Progenitor cell of endocrine pancreas (in vitro differentiated cells): Measurements from ENCODE around the gene LCN10. TPM values are rescaled to one million over a fixed set of nuclear protein-coding genes. Genes with fewer than 3 reads are reported as not detected.
A peak's percentile ranks its signal among the peaks of the same experiment; 100 is the strongest.
"Not testable (repeated sequence)": the region's sequence is repeated elsewhere in the genome, so short reads cannot be mapped to it uniquely, and the experiment has no call there.

Source experiments
- DNase-seq: peaks from one replicate; pipeline ENCODE4 v3.0.0; 2021; ENCODE audit warnings: low spot score; ENCODE audit not compliant: unreplicated experiment
- H3K27ac Mint-ChIP-seq: 2 replicates; pipeline ENCODE4 v1.8.0; 2021; ENCODE audit warnings: mild to moderate bottlenecking, moderate library complexity, mixed read lengths
- H3K27me3 Mint-ChIP-seq: 2 replicates; pipeline ENCODE4 v1.8.0; 2021; ENCODE audit warnings: mixed read lengths
- H3K36me3 Mint-ChIP-seq: 2 replicates; pipeline ENCODE4 v1.8.0; 2022; ENCODE audit warnings: mixed read lengths; ENCODE audit not compliant: insufficient read depth
- H3K4me1 Mint-ChIP-seq: 2 replicates; pipeline ENCODE4 v1.8.0; 2021; ENCODE audit warnings: low read depth, mixed read lengths
- H3K4me3 Mint-ChIP-seq: 2 replicates; pipeline ENCODE4 v1.8.0; 2021; ENCODE audit warnings: low read depth, mild to moderate bottlenecking, moderate library complexity, mixed read lengths
- H3K9me3 Mint-ChIP-seq: 2 replicates; pipeline ENCODE4 v1.8.0; 2021; ENCODE audit warnings: low read depth, mixed read lengths
- CTCF ChIP-seq: fragments of 200-600 bp; sonication (generic); IDR thresholded peaks from one replicate; pipeline ENCODE4 v1.5.0; 2021; ENCODE audit warnings: antibody characterized with exemption, mild to moderate bottlenecking; ENCODE audit not compliant: unreplicated experiment
- long read RNA-seq: library from polyadenylated mRNA; unstranded; transcript quantifications from one replicate; pipeline ENCODE4 v2.0.0, GENCODE V29; 2020
- total RNA-seq: library from RNA; stranded (reverse); gene quantifications from 2 replicates; pipeline ENCODE4 v1.2.1, GENCODE V29; 2021

The LCN10 gene
- total RNA-seq, result 0.42 TPM in 1 of 2 replicates, not detected in the other
- long read RNA-seq, partial matches to known transcripts, result 0 of 1 reads
- long read RNA-seq, other reads (novel, unspliced or antisense), result 0 of 1 reads

- H3K27ac Mint-ChIP-seq, result no peak within 1 kb of the TSS
- H3K4me3 Mint-ChIP-seq, result no peak within 1 kb of the TSS
- no peaks in the 10 kb centered on the region for H3K4me1 Mint-ChIP-seq
- H3K9me3 Mint-ChIP-seq, result no peaks in the 10 kb centered on the region
- peak; percentile 75 for DNase-seq
- H3K36me3 Mint-ChIP-seq, result no peaks in the 10 kb centered on the region
- peak; percentile 85 for TF ChIP-seq CTCF
- peaks cover 18% of the 10 kb centered on the region for H3K27me3 Mint-ChIP-seq
These were observed at the start of gene LCN10 for GRCh38 chr9:136742591-136743391. Gene LCN10 (minus strand): TSS chr9:136742940. CDS start chr9:136742903, 37 bp downstream.

GRCh38 chr9:136791516-136792276, 49.0 kb upstream of the LCN10 start:
- Mint-ChIP-seq H3K4me3 (peak overlapping the region; percentile 81), H3K9me3 (no peaks in the 10 kb centered on the region), H3K4me1 (peaks cover 47% of the 10 kb centered on the region), H3K36me3 (peaks cover 4% of the 10 kb centered on the region), H3K27ac (peak overlapping the region; percentile 97), H3K27me3 (no peaks in the 10 kb centered on the region)
- DNase-seq, result peak; percentile 78
- TF ChIP-seq CTCF, result peak; percentile 98

- Mint-ChIP-seq H3K27me3 (no peaks in the 10 kb centered on the region), H3K4me1 (peaks cover 39% of the 10 kb centered on the region), H3K36me3 (peaks cover 4% of the 10 kb centered on the region)
These were observed 48.1 kb upstream of the LCN10 start, which contains the start of gene TMEM141 for GRCh38 chr9:136790640-136791515. Gene TMEM141 (plus strand): TSS chr9:136791344. CDS start chr9:136791371, 27 bp downstream.

GRCh38 chr9:136789523-136789937, 46.8 kb upstream of the LCN10 start:
- TF ChIP-seq CTCF, result no peak
- H3K9me3 Mint-ChIP-seq, result no peaks in the 10 kb centered on the region
- H3K36me3 Mint-ChIP-seq, result peaks cover 4% of the 10 kb centered on the region
- H3K4me3 Mint-ChIP-seq, result peak overlapping the region; percentile 46
- no peaks in the 10 kb centered on the region for H3K27me3 Mint-ChIP-seq
- no peak for DNase-seq
- H3K27ac Mint-ChIP-seq, result peak overlapping the region; percentile 92
- peaks cover 42% of the 10 kb centered on the region for H3K4me1 Mint-ChIP-seq

More at GRCh38 chr9:136790640-136791515, 48.1 kb upstream of the LCN10 start, which contains the start of gene TMEM141:
- TF ChIP-seq CTCF, result no peak
- Mint-ChIP-seq H3K27ac (peak within 1 kb of the TSS; percentile 97), H3K4me3 (peak within 1 kb of the TSS; percentile 81), H3K9me3 (no peaks in the 10 kb centered on the region)
- DNase-seq, result peak; percentile 99

GRCh38 chr9:136788644-136789522, 46.1 kb upstream of the LCN10 start:
- H3K36me3 Mint-ChIP-seq, H3K27me3 Mint-ChIP-seq, H3K9me3 Mint-ChIP-seq, DNase-seq: not testable (repeated sequence)
- peak overlapping the region; percentile 92 for H3K27ac Mint-ChIP-seq
- peak overlapping the region; percentile 32 for H3K4me3 Mint-ChIP-seq
- H3K4me1 Mint-ChIP-seq, result peaks cover 44% of the 10 kb centered on the region
